HFFc6 (cell line): ENCODE measurements around the gene RTL10. TPM values are rescaled to one million over a fixed set of nuclear protein-coding genes. Genes with fewer than 3 reads are reported as not detected.

Experiments
- DNase-seq: peaks from one replicate; pipeline ENCODE4 v3.0.0-alpha.2; 2018
- H3K27ac Mint-ChIP-seq: 2 replicates; pipeline ENCODE4 v1.8.0; 2020; ENCODE audit warnings: mild to moderate bottlenecking, mixed read lengths
- H3K27me3 Mint-ChIP-seq: 2 replicates; pipeline ENCODE4 v1.8.0; 2021; ENCODE audit warnings: mild to moderate bottlenecking, moderate library complexity, mixed read lengths; ENCODE audit not compliant: insufficient read depth
- H3K36me3 Mint-ChIP-seq: 2 replicates; pipeline ENCODE4 v1.8.0; 2021; ENCODE audit warnings: low read depth, mixed read lengths
- H3K4me1 Mint-ChIP-seq: 2 replicates; pipeline ENCODE4 v1.8.0; 2020; ENCODE audit warnings: low read depth, mixed read lengths
- H3K4me3 Mint-ChIP-seq: 2 replicates; pipeline ENCODE4 v1.8.0; 2020; ENCODE audit warnings: mild to moderate bottlenecking, moderate library complexity, mixed read lengths
- H3K9me3 Mint-ChIP-seq: 2 replicates; pipeline ENCODE4 v1.8.0; 2020; ENCODE audit warnings: mild to moderate bottlenecking, mixed read lengths
- CTCF ChIP-seq: fragments of 200-600 bp; sonication (generic); IDR thresholded peaks from 2 replicates; pipeline ENCODE4 v1.5.0; 2021; ENCODE audit warnings: antibody characterized with exemption, mild to moderate bottlenecking
- total RNA-seq, 6 experiments: library from RNA; stranded (reverse); fragmentation: NEBNext Ultra II Directional; extraction: Animal tissue kit (Norgen Biotek cat#: 25700); gene quantifications; 2 replicates in 1 of 6; 3 replicates in 5 of 6; pipeline ENCODE4 v1.2.3, GENCODE V29; 2021

Gene RTL10
- total RNA-seq, 6 experiments from 2014 or later = 17.4 to 22.7 (median 19.2) TPM

- Mint-ChIP-seq H3K36me3 (no peaks in the 10 kb centered on the region), H3K4me1 (no peaks in the 10 kb centered on the region), H3K9me3 (no peaks in the 10 kb centered on the region), H3K27me3 (peaks cover 1% of the 10 kb centered on the region), H3K27ac (no peak overlapping the region), H3K4me3 (no peak overlapping the region)
- no peak for TF ChIP-seq CTCF
- no peak for DNase-seq
Measured at GRCh38 chr22:19814428-19814827, 40.2 kb downstream of the RTL10 start.

- no peaks in the 10 kb centered on the region for H3K4me1 Mint-ChIP-seq
- H3K27me3 Mint-ChIP-seq = peaks cover 2% of the 10 kb centered on the region
- no peaks in the 10 kb centered on the region for H3K36me3 Mint-ChIP-seq
- no peak overlapping the region for H3K4me3 Mint-ChIP-seq
- no peak overlapping the region for H3K27ac Mint-ChIP-seq
- DNase-seq = no peak
- TF ChIP-seq CTCF = no peak
- H3K9me3 Mint-ChIP-seq = no peaks in the 10 kb centered on the region
Measured at GRCh38 chr22:19812910-19813309, 41.8 kb downstream of the RTL10 start.

- Mint-ChIP-seq H3K27ac (no peak overlapping the region), H3K36me3 (no peaks in the 10 kb centered on the region), H3K27me3 (peaks cover 2% of the 10 kb centered on the region), H3K9me3 (no peaks in the 10 kb centered on the region), H3K4me1 (no peaks in the 10 kb centered on the region), H3K4me3 (no peak overlapping the region)
- no peak for DNase-seq
- TF ChIP-seq CTCF = no peak
Measured at GRCh38 chr22:19811811-19812771, 42.6 kb downstream of the RTL10 start.

GRCh38 chr22:19811211-19811621, 43.5 kb downstream of the RTL10 start:
- H3K4me3 Mint-ChIP-seq = no peak overlapping the region
- no peaks in the 10 kb centered on the region for H3K36me3 Mint-ChIP-seq
- peaks cover 2% of the 10 kb centered on the region for H3K27me3 Mint-ChIP-seq
- no peak for TF ChIP-seq CTCF
- no peak overlapping the region for H3K27ac Mint-ChIP-seq
- DNase-seq = no peak
- no peaks in the 10 kb centered on the region for H3K9me3 Mint-ChIP-seq
- H3K4me1 Mint-ChIP-seq = peaks cover 7% of the 10 kb centered on the region

GRCh38 chr22:19810381-19811201, 44.1 kb downstream of the RTL10 start:
- no peaks in the 10 kb centered on the region for H3K9me3 Mint-ChIP-seq
- H3K27ac Mint-ChIP-seq = no peak overlapping the region
- H3K27me3 Mint-ChIP-seq = peaks cover 2% of the 10 kb centered on the region
- H3K36me3 Mint-ChIP-seq = no peaks in the 10 kb centered on the region
- no peak for TF ChIP-seq CTCF
- no peak for DNase-seq
- H3K4me3 Mint-ChIP-seq = no peak overlapping the region
- H3K4me1 Mint-ChIP-seq = peaks cover 13% of the 10 kb centered on the region
